OCI-LY7 (cell line): ENCODE measurements around the gene HHEX. TPM values are rescaled to one million over a fixed set of nuclear protein-coding genes. Genes with fewer than 3 reads are reported as not detected.
A peak's percentile ranks its signal among the peaks of the same experiment; 100 is the strongest.

Source experiments
- BruUV-seq: library from RNA; stranded (reverse); fragments of 400-500 nt; replicated peaks from 2 replicates; lab custom pipeline; 2021; lab: Mats Ljungman, UMichigan
- CTCF ChIA-PET: fragments of 300-600 bp; sonication (Branson Sonifier 250); formaldehyde crosslinking; loops from one replicate; lab custom pipeline; 2022; ENCODE audit warnings: antibody characterized with exemption; ENCODE audit not compliant: unreplicated experiment; lab: Charles Lee
- POLR2A ChIA-PET: fragments of 300-600 bp; sonication (Branson Sonifier 250); formaldehyde crosslinking; loops from one replicate; lab custom pipeline; 2022; ENCODE audit warnings: antibody characterized with exemption; lab: Charles Lee
- DNase-seq: peaks from one replicate; pipeline ENCODE4 v3.0.0-alpha.2; 2015; ENCODE audit warnings: low spot score
- H2AFZ ChIP-seq: fragments of 200-600 bp; sonication (generic), shearing (Covaris generic); 2 replicates; pipeline ENCODE4 v1.6.1; 2014; ENCODE audit warnings: mild to moderate bottlenecking, antibody characterized with exemption, low read length, moderate library complexity
- H3K27ac ChIP-seq: fragments of 200-600 bp; sonication (generic); 2 replicates; pipeline ENCODE4 v1.5.1; 2014; ENCODE audit warnings: mixed run types, low read depth, mild to moderate bottlenecking, moderate library complexity, low read length, inconsistent platforms; ENCODE audit not compliant: poor library complexity, severe bottlenecking
- H3K36me3 ChIP-seq: fragments of 200-600 bp; sonication (generic); 2 replicates; pipeline ENCODE4 v1.6.1; 2014; ENCODE audit warnings: mild to moderate bottlenecking, antibody characterized with exemption, low read length, moderate library complexity, mixed read lengths; ENCODE audit not compliant: insufficient read depth
- H3K4me1 ChIP-seq: fragments of 200-600 bp; sonication (generic); 2 replicates; pipeline ENCODE4 v1.5.1; 2014; ENCODE audit warnings: mild to moderate bottlenecking, low read length; ENCODE audit not compliant: insufficient read depth, poor library complexity, severe bottlenecking
- H3K4me2 ChIP-seq: fragments of 200-600 bp; sonication (generic); 2 replicates; pipeline ENCODE4 v1.6.1; 2014; ENCODE audit warnings: mild to moderate bottlenecking, low read length
- H3K4me3 ChIP-seq: fragments of 200-600 bp; sonication (generic); 2 replicates; pipeline ENCODE4 v1.5.1; 2014; ENCODE audit warnings: mild to moderate bottlenecking, low read depth, low read length; ENCODE audit not compliant: poor library complexity, severe bottlenecking
- H3K79me2 ChIP-seq: fragments of 200-600 bp; sonication (generic); 2 replicates; pipeline ENCODE4 v1.6.1; 2016; ENCODE audit warnings: low read depth, mild to moderate bottlenecking, low read length, moderate library complexity, mixed read lengths; ENCODE audit not compliant: insufficient read depth
- H3K9me2 ChIP-seq: fragments of 200-600 bp; sonication (generic); 2 replicates; pipeline ENCODE4 v1.6.1; 2016; ENCODE audit warnings: mild to moderate bottlenecking, low read length, mixed read lengths; ENCODE audit not compliant: insufficient read depth
- H3K9me3 ChIP-seq: fragments of 200-600 bp; sonication (generic); 2 replicates; pipeline ENCODE4 v1.6.1; 2014; ENCODE audit warnings: mild to moderate bottlenecking, mixed run types, low read length, mixed read lengths
- H4K20me1 ChIP-seq: fragments of 200-600 bp; sonication (generic); 2 replicates; pipeline ENCODE4 v1.6.1; 2014; ENCODE audit warnings: mild to moderate bottlenecking, antibody characterized with exemption, low read length, moderate library complexity, mixed read lengths; ENCODE audit not compliant: insufficient read depth
- EZH2phosphoT487 ChIP-seq: fragments of 200-600 bp; sonication (generic); IDR thresholded peaks from 2 replicates; pipeline ENCODE4 v1.6.1; 2018; ENCODE audit warnings: low read depth, borderline replicate concordance, mild to moderate bottlenecking, mixed run types, antibody characterized with exemption, low read length, moderate library complexity, mixed read lengths
- intact Hi-C: fragments of 100-400 bp; cut with micrococcal nuclease; formaldehyde crosslinking; loops from one replicate; pipeline ENCODE4 v1.10.0; 2022; ENCODE audit not compliant: unreplicated experiment
- total RNA-seq, 2 experiments: library from RNA; depleted of rRNA in 1 of 2; stranded (reverse); fragments of >200 nt in 1 of 2; shearing (Covaris generic) in 1 of 2; gene quantifications; 2 replicates each; pipeline ENCODE4 v1.2.3, GENCODE V29; 2014 to 2022
- TF ChIP-seq, protein P1 (sequence below): fragments of 200-600 bp; sonication (generic); conservative IDR thresholded peaks from 2 replicates; pipeline ENCODE4 v1.5.1; 2014; ENCODE audit warnings: mild to moderate bottlenecking, antibody characterized with exemption, low read length, moderate library complexity, mixed read lengths

HHEX gene
- total RNA-seq, 2 experiments from 2014 or later = 1.6 to 2.8 TPM

GRCh38 chr10:92688573-92688926 is 1.2 kb upstream of the HHEX start:
- Histone ChIP-seq H2AFZ (no peak overlapping the region), H4K20me1 (no peaks in the 10 kb centered on the region), H3K27ac (no peak overlapping the region), H3K9me2 (no peaks in the 10 kb centered on the region), H3K9me3 (no peaks in the 10 kb centered on the region), H3K36me3 (no peaks in the 10 kb centered on the region), H3K79me2 (no peaks in the 10 kb centered on the region), H3K4me3 (peak overlapping the region; percentile 62), H3K4me2 (peak overlapping the region; percentile 55), H3K4me1 (peaks cover 33% of the 10 kb centered on the region)
- TF ChIP-seq, protein P1, sequence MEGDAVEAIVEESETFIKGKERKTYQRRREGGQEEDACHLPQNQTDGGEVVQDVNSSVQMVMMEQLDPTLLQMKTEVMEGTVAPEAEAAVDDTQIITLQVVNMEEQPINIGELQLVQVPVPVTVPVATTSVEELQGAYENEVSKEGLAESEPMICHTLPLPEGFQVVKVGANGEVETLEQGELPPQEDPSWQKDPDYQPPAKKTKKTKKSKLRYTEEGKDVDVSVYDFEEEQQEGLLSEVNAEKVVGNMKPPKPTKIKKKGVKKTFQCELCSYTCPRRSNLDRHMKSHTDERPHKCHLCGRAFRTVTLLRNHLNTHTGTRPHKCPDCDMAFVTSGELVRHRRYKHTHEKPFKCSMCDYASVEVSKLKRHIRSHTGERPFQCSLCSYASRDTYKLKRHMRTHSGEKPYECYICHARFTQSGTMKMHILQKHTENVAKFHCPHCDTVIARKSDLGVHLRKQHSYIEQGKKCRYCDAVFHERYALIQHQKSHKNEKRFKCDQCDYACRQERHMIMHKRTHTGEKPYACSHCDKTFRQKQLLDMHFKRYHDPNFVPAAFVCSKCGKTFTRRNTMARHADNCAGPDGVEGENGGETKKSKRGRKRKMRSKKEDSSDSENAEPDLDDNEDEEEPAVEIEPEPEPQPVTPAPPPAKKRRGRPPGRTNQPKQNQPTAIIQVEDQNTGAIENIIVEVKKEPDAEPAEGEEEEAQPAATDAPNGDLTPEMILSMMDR = no peak
- no peak for TF ChIP-seq EZH2phosphoT487
- ChIA-PET CTCF (no interaction called here), POLR2A (interaction anchor here (1.0 kb wide), 1 partner anchor 58 kb away, joined by 3 read pairs; no protein-coding TSS in a partner anchor)
- BruUV-seq = no TSS peak
- no peak for DNase-seq
- intact Hi-C loops = loop anchor here (2.0 to 5.0 kb wide), 2 partner anchors 68 to 99 kb away; no protein-coding TSS in a partner anchor

- Histone ChIP-seq H3K4me1 (peaks cover 33% of the 10 kb centered on the region), H3K79me2 (no peaks in the 10 kb centered on the region), H3K9me2 (no peaks in the 10 kb centered on the region), H3K9me3 (no peaks in the 10 kb centered on the region), H4K20me1 (no peaks in the 10 kb centered on the region), H3K4me3 (peak overlapping the region; percentile 62), H3K4me2 (peak overlapping the region; percentile 55), H3K36me3 (no peaks in the 10 kb centered on the region), H2AFZ (peak overlapping the region; percentile 18; the same call in 1 of the 2 replicates), H3K27ac (no peak overlapping the region)
- peak; percentile 56 for DNase-seq
- ChIA-PET CTCF (interaction anchor here (0.7 to 0.9 kb wide), 2 partner anchors 9 to 138 kb away, joined by 3 read pairs; no protein-coding TSS in a partner anchor), POLR2A (interaction anchor here (0.6 to 1.0 kb wide), 3 partner anchors 17 to 57 kb away, joined by 3 to 4 read pairs (median 3); no protein-coding TSS in a partner anchor)
- TF ChIP-seq, protein P1 = peak; percentile 62
- no peak for TF ChIP-seq EZH2phosphoT487
- no TSS peak for BruUV-seq
- intact Hi-C loops = loop anchor here (1.0 to 5.0 kb wide), 3 partner anchors 53 to 98 kb away; no protein-coding TSS in a partner anchor
These were observed 660 bp upstream of the HHEX start for GRCh38 chr10:92688927-92689662.
